ENCODE data around the gene HNRNPAB.

HNRNPAB gene

GRCh38 chr5:178214160-178214803 lies 9.9 kb downstream of the HNRNPAB start:
- no peaks in the 10 kb centered on the region for H3K4me1 ChIP-seq (ENCODE audit: control insufficient read depth, insufficient read depth, low read length)
- no peak for TF ChIP-seq GLIS2 (tag by site-specific recombination; IDR thresholded peaks at IDR 0.05)
- TF ChIP-seq ZNF146 (tag by site-specific recombination; IDR thresholded peaks at IDR 0.05), result no peak
- TF ChIP-seq ZNF302 (tag by site-specific recombination; IDR thresholded peaks at IDR 0.05; ENCODE audit: low read depth), result no peak
- TF ChIP-seq ZNF266 (tag by site-specific recombination; IDR thresholded peaks at IDR 0.05; ENCODE audit: low read depth), result no peak
- peak; percentile 85 for TF ChIP-seq SCRT2 (tag by site-specific recombination; IDR thresholded peaks at IDR 0.05)
- TF ChIP-seq ZNF670 (tag by site-specific recombination; IDR thresholded peaks at IDR 0.05; ENCODE audit: low read depth), result no peak
- TF ChIP-seq SCRT1 (tag by site-specific recombination; IDR thresholded peaks at IDR 0.05; ENCODE audit: borderline replicate concordance), result peak; percentile 63; the same call in 1 of the 2 replicates
- TF ChIP-seq, protein P1, sequence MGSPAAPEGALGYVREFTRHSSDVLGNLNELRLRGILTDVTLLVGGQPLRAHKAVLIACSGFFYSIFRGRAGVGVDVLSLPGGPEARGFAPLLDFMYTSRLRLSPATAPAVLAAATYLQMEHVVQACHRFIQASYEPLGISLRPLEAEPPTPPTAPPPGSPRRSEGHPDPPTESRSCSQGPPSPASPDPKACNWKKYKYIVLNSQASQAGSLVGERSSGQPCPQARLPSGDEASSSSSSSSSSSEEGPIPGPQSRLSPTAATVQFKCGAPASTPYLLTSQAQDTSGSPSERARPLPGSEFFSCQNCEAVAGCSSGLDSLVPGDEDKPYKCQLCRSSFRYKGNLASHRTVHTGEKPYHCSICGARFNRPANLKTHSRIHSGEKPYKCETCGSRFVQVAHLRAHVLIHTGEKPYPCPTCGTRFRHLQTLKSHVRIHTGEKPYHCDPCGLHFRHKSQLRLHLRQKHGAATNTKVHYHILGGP (tag by site-specific recombination; IDR thresholded peaks at IDR 0.05), result no peak
- no peak for TF ChIP-seq ZNF112 (tag by site-specific recombination; IDR thresholded peaks at IDR 0.05)
- TF ChIP-seq ZFP41 (tag by site-specific recombination; IDR thresholded peaks at IDR 0.05; ENCODE audit: borderline replicate concordance), result no peak
- TF ChIP-seq KLF10 (tag by site-specific recombination; IDR thresholded peaks at IDR 0.05), result no peak
- no peak for TF ChIP-seq KLF7 (tag by site-specific recombination; IDR thresholded peaks at IDR 0.05; ENCODE audit: borderline replicate concordance)
- TF ChIP-seq ZNF830 (tag by site-specific recombination; IDR thresholded peaks at IDR 0.05; ENCODE audit: low read depth), result no peak
- no peak for TF ChIP-seq ZNF366 (tag by site-specific recombination; conservative IDR thresholded peaks at IDR 0.05)
- no peak for TF ChIP-seq TCF7L2 (IDR thresholded peaks at IDR 0.05; ENCODE audit: borderline replicate concordance, low read depth, low read length)
- TF ChIP-seq PRDM10 (tag by site-specific recombination; IDR thresholded peaks at IDR 0.05), result no peak
- no peak for TF ChIP-seq ZNF843 (tag by site-specific recombination; IDR thresholded peaks at IDR 0.05)
- no peak for TF ChIP-seq PRDM2 (tag by site-specific recombination; IDR thresholded peaks at IDR 0.05; ENCODE audit: borderline replicate concordance)
- no peak for TF ChIP-seq ZNF211 (tag by site-specific recombination; IDR thresholded peaks at IDR 0.05; ENCODE audit: low read depth)
- 0 out of 2 replicates have a peak, but pooled peaks have one; percentile 48 for TF ChIP-seq ZNF600 (tag by site-specific recombination; IDR thresholded peaks at IDR 0.05)
- no peak for TF ChIP-seq ZBTB8A (tag by site-specific recombination; IDR thresholded peaks at IDR 0.05)
- TF ChIP-seq ZNF514 (tag by site-specific recombination; IDR thresholded peaks at IDR 0.05), result no peak
- TF ChIP-seq FEZF1 (tag by site-specific recombination; IDR thresholded peaks at IDR 0.05), result no peak
- H3K27ac ChIP-seq (ENCODE audit: extremely low read depth, low read depth, low read length), result no peak overlapping the region
- POLR2A ChIA-PET, result interaction anchor here (0.6 to 5.3 kb wide), 5 partner anchors 8 to 17 kb away, joined by 3 to 45 read pairs (median 4); partner anchors contain the start of genes HNRNPAB and PHYKPL
- no peak overlapping the region for H3K4me3 ChIP-seq (ENCODE audit: low read depth, low read length)
- CTCF ChIA-PET, result no interaction called here
- peaks cover 25 to 85% of the 10 kb centered on the region in 2 experiments for H3K36me3 ChIP-seq (ENCODE audit: control insufficient read depth in 2 of 2, insufficient read depth in 1 of 2, low read length in 2 of 2)
- no peaks in the 10 kb centered on the region for H3K9me3 ChIP-seq (ENCODE audit: control insufficient read depth, insufficient read depth, low read depth, low read length)

All from HEK293 (cell line).